Stimulated activated naive CD4-positive, alpha-beta T cell treated with Interleukin-2 at 50 U/mL for 16 hours (primary cell): ENCODE data around the gene RAP2B.
"Not testable (repeated sequence)": the region's sequence is repeated elsewhere in the genome, so short reads cannot be mapped to it uniquely, and the experiment has no call there.

Experiments used
- DNase-seq: peaks from one replicate; lab custom pipeline; 2025; lab: John Stamatoyannopoulos, UW

RAP2B gene

GRCh38 chr3:153193786-153194476 lies 31.9 kb downstream of the RAP2B start:
- not testable (repeated sequence) for DNase-seq

GRCh38 chr3:153195349-153195879 lies 33.4 kb downstream of the RAP2B start:
- DNase-seq = no peak

GRCh38 chr3:153209596-153209995 lies 47.6 kb downstream of the RAP2B start:
- DNase-seq = no peak

GRCh38 chr3:153210146-153210545 lies 48.1 kb downstream of the RAP2B start:
- DNase-seq = no peak

- no peak for DNase-seq
These were observed 48.6 kb downstream of the RAP2B start for GRCh38 chr3:153210660-153211059.

- no peak for DNase-seq
These were observed 53.5 kb downstream of the RAP2B start for GRCh38 chr3:153215497-153215896.

GRCh38 chr3:153215966-153216365 lies 53.9 kb downstream of the RAP2B start:
- no peak for DNase-seq

GRCh38 chr3:153216928-153217327 lies 54.9 kb downstream of the RAP2B start:
- DNase-seq = no peak

GRCh38 chr3:153219146-153219545 lies 57.1 kb downstream of the RAP2B start:
- DNase-seq = no peak
